Esophagus muscularis mucosa (tissue), 4 donors: ENCODE results near the gene AJAP1. TPM values are rescaled to one million over a fixed set of nuclear protein-coding genes. Genes with fewer than 3 reads are reported as not detected.

Source experiments
- DNase-seq: peaks from one replicate; pipeline ENCODE4 v3.0.0-alpha.2; 2017; ENCODE audit errors: extremely low spot score
- H3K27ac ChIP-seq, 4 donors: fragments of 200-600 bp; sonication (generic); replicated peaks in 1 of 4; 1 replicate in 3 of 4; 2 replicates in 1 of 4; pipeline ENCODE4 v1.5.1; 2016 to 2019; ENCODE audit warnings: mild to moderate bottlenecking in 1 of 4
- H3K27me3 ChIP-seq, 4 donors: fragments of 200-600 bp; sonication (generic); one replicate each; pipeline versions ENCODE4 v1.5.1 to v1.6.0; 2016 to 2019
- H3K36me3 ChIP-seq, 4 donors: fragments of 200-600 bp; sonication (generic); one replicate each; pipeline ENCODE4 v1.5.1; 2016 to 2019
- H3K4me1 ChIP-seq, 4 donors: fragments of 200-600 bp; sonication (generic); one replicate each; pipeline ENCODE4 v1.5.1; 2016 to 2019
- H3K4me3 ChIP-seq, 4 donors: fragments of 200-600 bp; sonication (generic); 1 replicate in 2 of 4; 2 replicates in 2 of 4; pipeline ENCODE4 v1.5.1; 2016 to 2019; ENCODE audit warnings: mild to moderate bottlenecking in 4 of 4, moderate library complexity in 1 of 4
- H3K9me3 ChIP-seq, 4 donors: fragments of 200-600 bp; sonication (generic); 1 replicate in 3 of 4; 2 replicates in 1 of 4; pipeline ENCODE4 v1.5.1; 2016 to 2019
- EP300 ChIP-seq: sonication (generic); formaldehyde crosslinking; IDR thresholded peaks from one replicate; pipeline ENCODE4 v1.6.1; 2017; ENCODE audit warnings: antibody characterized with exemption
- POLR2A ChIP-seq: fragments of 450-650 bp; IDR thresholded peaks from one replicate; pipeline ENCODE4 v1.6.1; 2017; ENCODE audit warnings: antibody characterized with exemption, moderate library complexity, mild to moderate bottlenecking, low read depth
- POLR2AphosphoS5 ChIP-seq, 2 donors: sonication (generic); formaldehyde crosslinking; IDR thresholded peaks; one replicate each; pipeline ENCODE4 v1.6.1; 2017; ENCODE audit warnings: antibody characterized with exemption in 2 of 2
- WGBS: methylation state at CpG from one replicate; pipeline ENCODE4 v1.1.5; 2018; 5-methylcytosine and 5-hydroxymethylcytosine counted together
- intact Hi-C: fragments of 100-400 bp; cut with DNase I; formaldehyde crosslinking; loops from one replicate; pipeline ENCODE4 v1.15.1; 2023
- total RNA-seq, 4 donors: library from RNA; depleted of rRNA; stranded (reverse); fragments of >200 nt; gene quantifications; one replicate each; pipeline versions ENCODE4 v1.1.0 to v1.2.1, GENCODE V29; 2016
- TF ChIP-seq, protein P1 (sequence below), 3 experiments: fragments of 200-600 bp in 2 of 3; fragments of 450-650 bp in 1 of 3; sonication (generic) in 2 of 3; IDR thresholded peaks; one replicate each; pipeline ENCODE4 v1.5.1; 2017 to 2019; ENCODE audit warnings: antibody characterized with exemption in 3 of 3, mild to moderate bottlenecking in 2 of 3, moderate library complexity in 1 of 3

The AJAP1 gene
- total RNA-seq, 4 donors from 2014 or later, result 0.40 to 0.84 (median 0.54) TPM

DNA sequence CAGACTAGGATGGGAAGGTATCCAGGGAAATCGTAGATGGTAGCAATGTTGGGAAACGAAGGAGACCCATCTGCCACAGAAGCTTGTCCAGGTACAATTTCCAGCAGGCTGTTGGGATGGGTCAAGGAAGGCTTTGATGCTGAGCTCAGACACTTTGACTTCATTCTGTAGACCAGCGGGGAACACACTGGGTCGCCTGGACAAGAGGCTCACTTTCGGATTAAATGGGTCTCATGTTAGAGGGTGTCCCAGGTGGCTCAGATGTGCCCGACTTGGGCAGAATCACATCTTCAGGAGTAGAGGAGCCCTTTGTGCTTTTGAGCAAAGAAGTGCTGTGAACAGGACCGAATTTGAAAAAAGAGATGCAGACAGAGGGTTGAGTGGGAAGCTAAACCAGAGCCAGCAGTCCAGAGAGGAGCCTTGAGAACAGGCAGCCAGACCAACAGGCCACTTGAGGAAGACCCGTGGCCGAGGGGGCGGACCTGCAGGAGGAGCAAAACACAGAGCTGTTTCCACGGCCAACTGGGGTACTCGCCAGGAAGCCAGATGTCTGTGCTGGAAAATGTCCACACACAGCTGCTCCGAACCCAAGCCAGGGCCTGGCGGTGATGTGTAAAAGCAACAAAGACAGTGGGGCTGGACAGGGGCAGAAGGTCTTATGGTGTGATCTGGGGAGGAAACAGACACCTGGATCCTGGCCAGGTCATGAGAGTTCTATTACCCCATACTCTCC, 146.9 kb downstream of the AJAP1 start:
- H3K27ac ChIP-seq, result no peak overlapping the region
- DNase-seq, result no peak
- no peaks in the 10 kb centered on the region for H3K36me3 ChIP-seq
- intact Hi-C loops, result no loop called here
- 66% methylated on average over 14 of the region's 14 CpGs for WGBS
- H3K27me3 ChIP-seq, result peaks cover 0 to 30% (median 0%) of the 10 kb centered on the region in 4 donors
- H3K4me3 ChIP-seq, result no peak overlapping the region
- H3K9me3 ChIP-seq, result peaks cover 0 to 6% (median under 1%) of the 10 kb centered on the region in 4 donors
- peaks cover 0 to 6% (median 4%) of the 10 kb centered on the region in 4 donors for H3K4me1 ChIP-seq
- peak in 1 of 2 donors; percentile 6 for TF ChIP-seq POLR2AphosphoS5 (IDR thresholded peaks at IDR 0.05)
- TF ChIP-seq, protein P1, sequence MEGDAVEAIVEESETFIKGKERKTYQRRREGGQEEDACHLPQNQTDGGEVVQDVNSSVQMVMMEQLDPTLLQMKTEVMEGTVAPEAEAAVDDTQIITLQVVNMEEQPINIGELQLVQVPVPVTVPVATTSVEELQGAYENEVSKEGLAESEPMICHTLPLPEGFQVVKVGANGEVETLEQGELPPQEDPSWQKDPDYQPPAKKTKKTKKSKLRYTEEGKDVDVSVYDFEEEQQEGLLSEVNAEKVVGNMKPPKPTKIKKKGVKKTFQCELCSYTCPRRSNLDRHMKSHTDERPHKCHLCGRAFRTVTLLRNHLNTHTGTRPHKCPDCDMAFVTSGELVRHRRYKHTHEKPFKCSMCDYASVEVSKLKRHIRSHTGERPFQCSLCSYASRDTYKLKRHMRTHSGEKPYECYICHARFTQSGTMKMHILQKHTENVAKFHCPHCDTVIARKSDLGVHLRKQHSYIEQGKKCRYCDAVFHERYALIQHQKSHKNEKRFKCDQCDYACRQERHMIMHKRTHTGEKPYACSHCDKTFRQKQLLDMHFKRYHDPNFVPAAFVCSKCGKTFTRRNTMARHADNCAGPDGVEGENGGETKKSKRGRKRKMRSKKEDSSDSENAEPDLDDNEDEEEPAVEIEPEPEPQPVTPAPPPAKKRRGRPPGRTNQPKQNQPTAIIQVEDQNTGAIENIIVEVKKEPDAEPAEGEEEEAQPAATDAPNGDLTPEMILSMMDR (IDR thresholded peaks at IDR 0.05), result no peak

DNA sequence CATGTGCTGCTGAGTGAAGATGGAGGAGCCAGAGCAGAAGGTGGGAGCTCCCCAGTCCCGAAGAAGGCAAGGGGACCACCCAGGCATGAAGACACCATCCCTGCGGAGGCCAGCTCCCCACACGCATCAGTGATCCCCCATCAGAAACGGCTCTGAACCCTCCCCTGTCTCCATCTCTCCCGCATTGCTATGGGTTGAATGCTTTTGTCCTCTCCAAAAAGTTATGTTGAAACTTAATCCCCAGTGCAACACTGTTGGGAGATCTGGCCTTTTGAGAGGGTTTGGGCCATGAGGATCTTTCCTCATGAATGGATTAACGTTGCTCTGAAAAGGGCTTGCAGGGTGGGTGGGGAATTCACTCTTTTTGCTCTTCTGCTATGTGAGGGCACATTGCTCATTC, 147.6 kb downstream of the AJAP1 start:
- TF ChIP-seq POLR2A (no peak), POLR2AphosphoS5 (IDR thresholded peaks at IDR 0.05) (no peak), EP300 (no peak)
- TF ChIP-seq, protein P1 (IDR thresholded peaks at IDR 0.05), result no peak
- intact Hi-C loops, result no loop called here
- peaks cover 0 to 12% (median 0%) of the 10 kb centered on the region in 4 donors for H3K9me3 ChIP-seq

DNA sequence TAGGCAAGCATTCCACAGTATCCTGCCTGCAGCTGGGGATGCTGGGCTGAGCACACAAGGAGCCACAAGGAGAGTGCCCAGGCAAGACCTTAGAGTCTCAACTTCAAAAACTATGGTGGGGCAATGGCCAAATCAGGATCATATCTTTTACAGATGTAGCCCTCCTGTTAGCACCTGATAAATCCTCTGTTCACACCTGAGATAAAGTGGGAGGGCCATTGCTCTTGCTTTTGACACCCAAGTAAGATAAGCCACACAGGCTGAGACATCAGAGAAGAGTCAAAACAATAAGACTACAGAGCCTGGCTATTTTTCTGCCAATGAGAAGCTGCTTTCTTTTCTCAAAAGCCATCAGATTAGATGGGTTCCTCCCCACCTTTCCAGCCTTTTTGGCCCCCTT, 148.9 kb downstream of the AJAP1 start:
- H3K27ac ChIP-seq, result no peak overlapping the region
- intact Hi-C loops, result no loop called here
- peaks cover 0 to 13% (median 0%) of the 10 kb centered on the region in 4 donors for H3K9me3 ChIP-seq
- peaks cover 0 to 35% (median 0%) of the 10 kb centered on the region in 4 donors for H3K27me3 ChIP-seq
- no peak for TF ChIP-seq POLR2AphosphoS5 (IDR thresholded peaks at IDR 0.05)
- no peak for TF ChIP-seq EP300
- TF ChIP-seq POLR2A, result no peak
- TF ChIP-seq, protein P1 (IDR thresholded peaks at IDR 0.05), result no peak
- no peaks in the 10 kb centered on the region for H3K36me3 ChIP-seq
- no peak overlapping the region for H3K4me3 ChIP-seq
- DNase-seq, result no peak
- peaks cover 0 to 6% (median 4%) of the 10 kb centered on the region in 4 donors for H3K4me1 ChIP-seq

More for the DNA sequence above, 147.6 kb downstream of the AJAP1 start:
- no peak for DNase-seq
- Histone ChIP-seq H3K27ac (no peak overlapping the region), H3K36me3 (no peaks in the 10 kb centered on the region), H3K4me3 (no peak overlapping the region), H3K27me3 (peaks cover 0 to 35% (median 0%) of the 10 kb centered on the region in 4 donors), H3K4me1 (peaks cover 0 to 6% (median 4%) of the 10 kb centered on the region in 4 donors)
- 72% methylated on average over 6 of the region's 6 CpGs for WGBS

DNA sequence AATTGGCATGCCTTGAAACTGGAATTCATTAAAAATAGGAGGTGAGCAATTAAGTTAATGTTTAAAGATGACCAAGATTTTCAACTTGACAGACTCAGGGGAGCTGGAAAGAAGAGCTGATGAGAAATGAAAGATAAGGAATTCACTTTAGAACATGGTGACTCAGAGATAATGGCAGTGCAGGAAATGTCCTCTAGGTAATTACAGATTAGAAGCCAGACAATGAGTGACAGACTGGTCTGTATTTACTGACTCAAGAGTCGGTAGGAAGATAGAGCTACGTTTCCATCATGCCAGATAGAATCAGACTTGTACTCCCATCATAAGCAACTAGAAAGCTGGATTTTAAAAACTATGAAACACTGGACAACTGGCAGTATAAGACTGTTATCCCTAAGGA, 151.6 kb downstream of the AJAP1 start:
- no peak for DNase-seq
- Histone ChIP-seq H3K27ac (no peak overlapping the region), H3K4me1 (peaks cover 0 to 6% (median 4%) of the 10 kb centered on the region in 4 donors), H3K36me3 (no peaks in the 10 kb centered on the region), H3K4me3 (no peak overlapping the region), H3K27me3 (peaks cover 0 to 18% (median 0%) of the 10 kb centered on the region in 4 donors), H3K9me3 (peaks cover 0 to 13% (median 2%) of the 10 kb centered on the region in 4 donors)
- intact Hi-C loops, result no loop called here
- no peak for TF ChIP-seq POLR2A
- TF ChIP-seq, protein P1 (IDR thresholded peaks at IDR 0.05), result no peak
- TF ChIP-seq POLR2AphosphoS5 (IDR thresholded peaks at IDR 0.05), result no peak
- TF ChIP-seq EP300, result no peak
- WGBS, result 69% methylated on average over 2 of the region's 2 CpGs
